Brain microvascular endothelial cell (primary cell): ENCODE data around the gene HLA-DRB1.
"Not testable (repeated sequence)": the region's sequence is repeated elsewhere in the genome, so short reads cannot be mapped to it uniquely, and the experiment has no call there.

ENCODE experiments used
- DNase-seq: peaks from one replicate; pipeline ENCODE4 v3.0.0-alpha.2; 2020
- H3K27ac ChIP-seq: fragments of 250-450 bp; sonication (Bioruptor Pico); 2 replicates; pipeline ENCODE4 v1.5.1; 2020; ENCODE audit warnings: mild to moderate bottlenecking, moderate library complexity
- H3K27me3 ChIP-seq: fragments of 250-450 bp; sonication (Bioruptor Pico); replicated peaks from 2 replicates; pipeline ENCODE4 v1.5.1; 2020; ENCODE audit warnings: mild to moderate bottlenecking
- H3K36me3 ChIP-seq: fragments of 250-450 bp; sonication (Bioruptor Pico); replicated peaks from 2 replicates; pipeline ENCODE4 v1.5.1; 2020; ENCODE audit warnings: mild to moderate bottlenecking
- H3K4me3 ChIP-seq: 2 replicates; pipeline ENCODE4 v1.5.1; 2011; ENCODE audit warnings: low read depth, mild to moderate bottlenecking, control low read depth, low read length, moderate library complexity
- CTCF ChIP-seq: IDR thresholded peaks from 2 replicates; pipeline ENCODE4 v1.5.1; 2011; ENCODE audit warnings: low read depth, mild to moderate bottlenecking, moderate library complexity, low read length, control low read depth, inconsistent platforms; ENCODE audit errors: missing control alignments
- in situ Hi-C: cut with HindIII; loops from 2 replicates; pipeline ENCODE4 v1.10.0; 2017; ENCODE audit warnings: low sequenced_read_pairs, low pct_ligation_motif_present

HLA-DRB1 gene

GRCh38 chr6:32597024-32597423, 7.4 kb upstream of the HLA-DRB1 start:
- DNase-seq = no peak
- Histone ChIP-seq H3K36me3 (no peaks in the 10 kb centered on the region), H3K4me3 (no peak overlapping the region), H3K27ac (no peak overlapping the region), H3K27me3 (no peaks in the 10 kb centered on the region)
- TF ChIP-seq CTCF = no peak
- in situ Hi-C loops = no loop called here

- in situ Hi-C loops, H3K27ac ChIP-seq, DNase-seq, H3K36me3 ChIP-seq, H3K4me3 ChIP-seq, H3K27me3 ChIP-seq: not testable (repeated sequence)
Measured at GRCh38 chr6:32590713-32591112, 1.1 kb upstream of the HLA-DRB1 start.

GRCh38 chr6:32588156-32588555, 1.5 kb downstream of the HLA-DRB1 start:
- no peak for DNase-seq
- in situ Hi-C loops = loop anchor here (10.0 kb wide), 1 partner anchor 63 kb away; no protein-coding TSS in a partner anchor
- no peak for TF ChIP-seq CTCF
- Histone ChIP-seq H3K27ac (no peak overlapping the region), H3K4me3 (no peak overlapping the region), H3K27me3 (no peaks in the 10 kb centered on the region), H3K36me3 (no peaks in the 10 kb centered on the region)

- in situ Hi-C loops = loop anchor here (10.0 kb wide), 1 partner anchor 59 kb away; no protein-coding TSS in a partner anchor
- no peak overlapping the region for H3K4me3 ChIP-seq
- H3K27ac ChIP-seq = no peak overlapping the region
- no peaks in the 10 kb centered on the region for H3K36me3 ChIP-seq
- TF ChIP-seq CTCF = no peak
- H3K27me3 ChIP-seq = no peaks in the 10 kb centered on the region
- DNase-seq = no peak
Measured at GRCh38 chr6:32583527-32583898, 6.1 kb downstream of the HLA-DRB1 start.

GRCh38 chr6:32581315-32582095, 8.1 kb downstream of the HLA-DRB1 start:
- in situ Hi-C loops = loop anchor here (10.0 kb wide), 1 partner anchor 57 kb away; no protein-coding TSS in a partner anchor
- no peaks in the 10 kb centered on the region for H3K36me3 ChIP-seq
- no peak overlapping the region for H3K4me3 ChIP-seq
- no peak overlapping the region for H3K27ac ChIP-seq
- TF ChIP-seq CTCF = no peak
- H3K27me3 ChIP-seq = no peaks in the 10 kb centered on the region
- no peak for DNase-seq

GRCh38 chr6:32580593-32580992, 9.1 kb downstream of the HLA-DRB1 start:
- Histone ChIP-seq H3K4me3 (no peak overlapping the region), H3K27ac (no peak overlapping the region), H3K36me3 (no peaks in the 10 kb centered on the region), H3K27me3 (no peaks in the 10 kb centered on the region)
- in situ Hi-C loops = loop anchor here (10.0 kb wide), 1 partner anchor 56 kb away; no protein-coding TSS in a partner anchor
- no peak for DNase-seq
- TF ChIP-seq CTCF = no peak
